ENCODE data around the gene POLQ.
"Not testable (repeated sequence)": the region's sequence is repeated elsewhere in the genome, so short reads cannot be mapped to it uniquely, and the experiment has no call there.

Gene POLQ

GRCh38 chr3:121515313-121515712 is 30.5 kb downstream of the POLQ start:
- H3K27ac ChIP-seq = no peak overlapping the region
- DNase-seq (ENCODE audit: low read depth, low spot score) = no peak

- no peak for DNase-seq (ENCODE audit: low read depth, low spot score)
- H3K27ac ChIP-seq = no peak overlapping the region
These were observed 31.3 kb downstream of the POLQ start for GRCh38 chr3:121514496-121514895.

GRCh38 chr3:121508389-121508788 is 37.4 kb downstream of the POLQ start:
- no peak overlapping the region for H3K27ac ChIP-seq
- no peak for DNase-seq (ENCODE audit: low read depth, low spot score)

GRCh38 chr3:121505256-121505655 is 40.5 kb downstream of the POLQ start:
- H3K27ac ChIP-seq = no peak overlapping the region
- no peak for DNase-seq (ENCODE audit: low read depth, low spot score)

DNA sequence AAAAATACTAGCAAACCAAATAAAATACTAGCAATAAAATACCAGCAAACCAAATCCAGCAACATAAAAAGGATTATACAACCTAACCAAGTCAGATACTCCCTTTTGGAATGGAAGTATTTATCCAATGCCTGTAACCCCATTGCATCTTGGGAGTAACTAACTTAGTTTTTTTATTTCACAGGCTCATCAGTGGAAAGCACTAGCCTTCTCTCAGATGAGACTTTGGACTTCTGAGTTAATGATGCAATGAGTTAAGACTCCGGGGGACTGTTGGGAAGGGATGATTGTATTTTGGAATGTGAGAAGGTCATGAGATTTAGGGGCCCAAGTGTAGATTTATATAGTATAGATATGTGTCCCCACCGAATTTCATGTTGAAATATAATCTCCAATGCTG is 41.2 kb downstream of the POLQ start:
- DNase-seq (ENCODE audit: low read depth, low spot score) = no peak
- H3K27ac ChIP-seq = no peak overlapping the region

DNA sequence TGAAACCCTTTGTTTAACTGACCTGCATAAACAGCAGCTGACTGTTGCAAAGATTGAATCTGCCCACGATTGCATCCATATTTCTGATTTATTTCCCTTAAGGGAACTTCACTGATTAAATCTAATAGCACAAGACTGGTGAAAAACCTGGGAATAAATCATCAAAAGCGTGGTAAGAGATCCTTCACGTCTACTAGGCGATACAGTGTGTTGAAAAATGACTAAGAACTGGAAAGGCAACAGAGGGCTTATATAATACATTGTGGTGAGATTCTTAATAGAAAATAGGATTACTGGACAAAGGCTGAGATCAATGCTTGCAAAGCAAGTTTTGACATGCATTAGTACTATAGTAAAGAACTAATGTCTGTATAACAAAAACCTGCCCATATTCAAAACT is 49.0 kb downstream of the POLQ start:
- no peak overlapping the region for H3K27ac ChIP-seq
- DNase-seq (ENCODE audit: low read depth, low spot score) = peak; percentile 65

DNA sequence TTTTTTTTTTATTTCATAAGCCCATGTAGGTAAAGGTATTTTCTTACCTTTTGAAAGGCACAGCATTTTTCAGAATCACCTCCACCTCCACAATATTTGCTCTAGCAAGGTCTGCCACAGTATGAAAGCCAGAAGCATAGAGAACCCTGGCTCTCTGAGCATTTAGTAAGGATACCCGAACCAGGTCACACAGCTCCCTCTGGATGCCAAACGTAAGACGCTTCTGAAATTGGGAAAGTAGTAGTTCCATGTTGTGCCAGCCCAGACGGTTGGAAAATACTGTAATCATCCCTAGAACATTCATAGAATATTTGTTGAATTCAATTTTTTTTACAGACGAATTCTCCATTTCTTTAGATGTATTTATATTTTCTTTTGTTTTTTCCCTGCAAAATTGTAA is 52.4 kb downstream of the POLQ start:
- H3K27ac ChIP-seq = no peak overlapping the region
- DNase-seq (ENCODE audit: low read depth, low spot score) = no peak

DNA sequence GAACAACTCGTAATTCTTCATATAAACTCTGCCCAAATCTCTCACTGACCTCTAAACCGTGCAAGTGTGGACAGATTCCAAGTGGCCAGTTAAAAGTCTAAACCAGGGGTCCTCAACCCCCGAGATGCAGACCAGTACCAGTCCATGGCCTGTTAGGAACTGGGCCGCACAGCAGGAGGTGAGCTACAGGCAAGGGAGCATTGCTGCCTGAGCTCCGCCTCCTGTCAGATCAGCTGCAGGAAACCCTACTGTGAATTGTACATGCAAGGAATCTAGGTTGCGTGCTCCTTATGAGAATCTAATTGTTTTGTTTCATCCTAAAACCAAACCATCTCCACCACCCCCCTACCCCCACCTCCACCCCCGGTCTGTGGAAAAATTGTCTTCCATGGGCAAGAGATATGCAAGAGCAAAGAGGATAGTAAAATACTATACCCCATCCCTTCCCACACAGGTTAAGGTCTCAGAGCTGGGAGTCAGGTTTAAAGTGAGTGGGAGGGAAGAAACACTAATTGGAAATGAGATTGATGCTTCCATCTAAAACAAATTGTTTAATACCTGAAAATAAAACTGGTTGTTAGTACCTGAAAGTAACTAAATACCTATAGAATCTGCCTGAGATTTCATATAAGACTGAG is 54.0 kb downstream of the POLQ start:
- H3K27ac ChIP-seq = no peak overlapping the region
- no peak for DNase-seq (ENCODE audit: low read depth, low spot score)

- no peak for DNase-seq (ENCODE audit: low read depth, low spot score)
These were observed 55.6 kb downstream of the POLQ start for GRCh38 chr3:121490161-121490560.

GRCh38 chr3:121488628-121489027 is 57.2 kb downstream of the POLQ start:
- DNase-seq (ENCODE audit: low read depth, low spot score) = no peak
- H3K27ac ChIP-seq = no peak overlapping the region

More at GRCh38 chr3:121490161-121490560, 55.6 kb downstream of the POLQ start:
- no peak overlapping the region for H3K27ac ChIP-seq

DNA sequence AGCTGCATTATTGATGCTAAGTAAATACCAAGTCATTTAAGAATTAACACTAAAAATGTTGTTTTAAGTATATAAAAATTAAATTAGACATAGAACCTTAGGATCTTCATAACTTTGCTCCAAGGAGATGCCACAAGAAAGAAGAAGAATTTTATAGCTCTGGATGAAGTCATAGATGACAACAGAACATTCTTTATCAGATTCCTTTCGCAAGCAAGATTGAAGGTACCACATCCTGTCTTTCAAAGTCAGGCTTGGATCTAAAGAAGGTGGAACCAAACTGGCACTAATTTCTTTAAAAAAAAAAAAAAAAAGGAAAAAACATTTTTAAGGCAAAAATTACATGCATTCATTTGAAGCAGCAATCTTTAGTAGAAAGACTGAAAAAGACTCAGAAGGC is 62.5 kb downstream of the POLQ start:
- DNase-seq (ENCODE audit: low read depth, low spot score) = no peak
- peak overlapping the region; percentile 66 for H3K27ac ChIP-seq

- peak overlapping the region; percentile 66 for H3K27ac ChIP-seq
- DNase-seq (ENCODE audit: low read depth, low spot score) = no peak
These were observed 63.1 kb downstream of the POLQ start for GRCh38 chr3:121482660-121483059.

DNA sequence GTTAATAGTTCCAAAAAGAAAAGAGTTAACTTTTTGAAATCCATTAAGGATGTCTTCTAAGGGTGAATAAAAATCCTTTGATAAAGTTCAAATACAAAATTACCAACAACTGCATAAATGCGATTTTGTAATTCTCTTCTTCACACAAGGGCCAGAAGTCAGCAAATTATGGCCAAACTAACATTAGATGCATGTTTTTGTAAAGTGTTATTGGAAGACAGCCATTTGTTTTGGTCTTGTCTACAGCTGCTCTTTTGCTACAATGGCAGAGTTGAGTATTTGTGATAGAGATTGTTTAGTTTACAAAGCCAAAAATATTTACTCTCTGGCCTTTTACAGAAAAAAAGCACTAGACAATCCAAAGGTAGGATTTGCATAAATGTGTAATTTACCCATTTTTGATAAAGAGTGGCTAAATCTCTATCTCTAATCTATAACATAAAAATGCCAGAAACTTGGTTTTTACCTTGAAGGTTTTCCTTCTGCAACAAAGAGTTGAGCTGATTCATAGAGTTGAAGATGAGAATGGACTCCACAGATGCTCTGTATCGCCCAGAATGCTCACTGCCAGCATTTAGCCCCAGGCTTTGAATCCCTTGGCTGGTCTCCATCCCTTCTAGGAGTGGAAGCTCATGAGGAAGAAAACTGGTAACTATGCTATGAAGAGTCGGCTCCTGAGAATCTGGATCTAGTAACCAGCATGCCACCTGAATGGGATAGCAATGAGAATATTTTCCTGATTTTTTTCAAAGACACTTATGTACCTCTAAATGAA is 64.5 kb downstream of the POLQ start:
- peak overlapping the region; percentile 66 for H3K27ac ChIP-seq
- DNase-seq (ENCODE audit: low read depth, low spot score) = no peak

GRCh38 chr3:121477589-121477988 is 68.2 kb downstream of the POLQ start:
- no peak for DNase-seq (ENCODE audit: low read depth, low spot score)
- no peak overlapping the region for H3K27ac ChIP-seq

DNA sequence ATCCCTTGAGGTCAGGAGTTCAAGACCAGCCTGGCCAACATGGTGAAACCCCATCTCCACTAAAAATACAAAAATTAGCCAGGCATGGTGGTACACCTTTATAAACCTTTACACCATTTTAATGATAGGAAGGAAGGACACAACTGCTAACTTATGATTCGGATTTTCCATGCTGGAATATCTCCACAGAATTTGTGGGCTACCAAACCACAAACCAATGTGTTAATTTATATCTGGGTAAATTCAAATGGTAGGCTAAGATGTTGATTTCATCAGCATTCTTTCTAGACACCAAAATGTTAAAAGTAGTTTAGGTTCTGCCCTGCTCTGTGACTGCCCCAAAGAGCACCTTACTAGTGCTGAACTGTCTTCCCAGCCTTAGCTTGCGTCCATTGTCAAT is 72.8 kb downstream of the POLQ start:
- no peak for DNase-seq (ENCODE audit: low read depth, low spot score)
- H3K27ac ChIP-seq = no peak overlapping the region

GRCh38 chr3:121467085-121467484 is 78.7 kb downstream of the POLQ start:
- no peak overlapping the region for H3K27ac ChIP-seq
- no peak for DNase-seq (ENCODE audit: low read depth, low spot score)

- no peak for DNase-seq (ENCODE audit: low read depth, low spot score)
- H3K27ac ChIP-seq = no peak overlapping the region
These were observed 82.0 kb downstream of the POLQ start for GRCh38 chr3:121463745-121464144.

GRCh38 chr3:121462565-121462964 is 83.2 kb downstream of the POLQ start:
- no peak for DNase-seq (ENCODE audit: low read depth, low spot score)
- H3K27ac ChIP-seq = no peak overlapping the region

GRCh38 chr3:121451752-121452151 is 94.0 kb downstream of the POLQ start:
- not testable (repeated sequence) for H3K27ac ChIP-seq; DNase-seq (ENCODE audit: low read depth, low spot score)

DNA sequence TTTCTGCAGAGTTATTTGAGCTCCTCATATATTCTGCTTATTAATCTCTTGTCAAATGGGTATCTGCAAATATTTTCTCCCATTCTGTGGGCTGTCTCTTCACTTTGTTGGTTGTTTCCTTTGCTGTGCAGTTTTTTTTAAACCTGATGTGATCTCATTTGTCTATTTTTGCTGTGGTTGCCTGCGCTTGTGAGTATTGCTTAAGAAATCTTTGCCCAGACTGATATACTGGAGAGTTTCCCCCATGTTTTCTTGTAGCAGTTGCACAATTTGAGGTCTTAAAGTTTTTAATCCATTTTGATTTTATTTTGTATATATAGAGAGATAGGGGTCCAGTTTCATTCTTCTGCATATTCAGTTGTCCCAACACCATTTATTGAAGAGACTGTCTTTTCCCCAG is 102.3 kb downstream of the POLQ start:
- no peak for DNase-seq (ENCODE audit: low read depth, low spot score)
- no peak overlapping the region for H3K27ac ChIP-seq

- DNase-seq (ENCODE audit: low read depth, low spot score) = no peak
- no peak overlapping the region for H3K27ac ChIP-seq
These were observed 109.1 kb downstream of the POLQ start for GRCh38 chr3:121436641-121437040.

DNA sequence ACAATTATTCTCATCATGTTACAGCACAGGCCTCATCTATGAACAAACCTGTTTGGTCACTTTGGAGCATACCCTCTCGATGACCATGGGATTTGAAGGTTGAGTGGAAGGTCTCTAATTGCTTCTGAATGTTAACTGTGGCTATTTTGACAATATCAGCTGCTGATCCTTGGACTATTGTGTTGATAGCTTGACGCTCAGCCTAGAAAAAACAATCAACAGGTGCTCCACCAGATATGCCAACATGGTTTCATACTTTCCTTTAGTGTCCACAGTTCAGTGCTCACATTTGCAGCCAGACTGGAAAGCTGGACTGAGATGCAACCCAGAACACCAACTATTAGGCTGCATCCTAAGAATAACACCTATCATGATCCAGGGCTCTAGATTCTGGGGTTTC is 109.7 kb downstream of the POLQ start:
- no peak overlapping the region for H3K27ac ChIP-seq
- DNase-seq (ENCODE audit: low read depth, low spot score) = no peak
